RWPE1 (cell line): ENCODE data around the gene AGPAT3.

Source experiments
- CTCF ChIA-PET: fragments of 350-600 bp; sonication (Branson Sonifier 250); formaldehyde crosslinking; extraction: SDS; loops from one replicate; lab custom pipeline; 2021; lab: Yijun Ruan, JAX
- POLR2A ChIA-PET: fragments of 400-600 bp; formaldehyde crosslinking; extraction: SDS; loops from one replicate; lab custom pipeline; 2020; ENCODE audit warnings: antibody characterized with exemption; ENCODE audit not compliant: low non-redundant PET; lab: Yijun Ruan, JAX
- DNase-seq: peaks from one replicate; pipeline ENCODE4 v3.0.0; 2012; ENCODE audit warnings: low spot score
- H3K27ac ChIP-seq: fragments of 450-650 bp; 2 replicates; pipeline ENCODE4 v1.5.1; 2017
- TF ChIP-seq, protein P1 (sequence below): fragments of 450-650 bp; conservative IDR thresholded peaks from 2 replicates; pipeline ENCODE4 v1.5.1; 2017; ENCODE audit warnings: low read depth, mild to moderate bottlenecking

AGPAT3 gene

DNA sequence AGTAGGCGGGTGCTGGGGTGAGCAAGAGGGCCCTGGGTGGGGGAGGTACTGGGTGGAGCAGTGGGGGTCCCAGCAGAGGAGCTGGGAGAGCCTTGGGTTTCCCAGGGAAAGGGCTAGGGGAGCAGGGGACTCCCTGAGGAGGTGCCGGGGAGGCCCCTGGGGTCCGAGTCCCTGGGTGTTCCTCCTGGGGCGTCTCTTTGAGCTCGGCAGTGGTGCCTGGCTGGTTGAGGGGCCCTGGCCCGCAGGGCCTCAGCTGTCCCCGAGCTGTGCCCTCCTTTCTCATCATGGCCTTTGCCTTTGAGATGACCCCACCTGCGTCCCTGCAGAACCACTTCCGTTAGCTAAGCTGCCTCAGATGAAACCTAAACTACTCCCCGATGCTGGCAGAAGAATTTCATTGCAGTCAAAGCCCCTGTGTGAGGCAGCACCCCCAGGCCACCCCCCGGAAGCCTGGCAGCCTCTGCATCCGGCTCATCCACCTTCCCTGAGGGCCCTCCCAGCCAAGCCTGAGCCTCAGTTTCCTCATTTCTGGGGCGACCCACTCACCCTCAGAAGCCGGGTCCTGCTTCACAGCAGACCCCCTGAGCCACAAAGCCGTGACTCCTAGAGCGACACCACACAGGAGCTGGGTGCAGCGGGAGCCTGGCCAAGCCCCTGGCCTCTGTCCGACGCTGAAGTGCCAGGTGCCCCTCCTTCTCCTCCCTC lies 103.5 kb downstream of the AGPAT3 start:
- POLR2A ChIA-PET, result no interaction called here
- no peak for DNase-seq
- H3K27ac ChIP-seq, result no peak overlapping the region
- CTCF ChIA-PET, result no interaction called here
- TF ChIP-seq, protein P1, sequence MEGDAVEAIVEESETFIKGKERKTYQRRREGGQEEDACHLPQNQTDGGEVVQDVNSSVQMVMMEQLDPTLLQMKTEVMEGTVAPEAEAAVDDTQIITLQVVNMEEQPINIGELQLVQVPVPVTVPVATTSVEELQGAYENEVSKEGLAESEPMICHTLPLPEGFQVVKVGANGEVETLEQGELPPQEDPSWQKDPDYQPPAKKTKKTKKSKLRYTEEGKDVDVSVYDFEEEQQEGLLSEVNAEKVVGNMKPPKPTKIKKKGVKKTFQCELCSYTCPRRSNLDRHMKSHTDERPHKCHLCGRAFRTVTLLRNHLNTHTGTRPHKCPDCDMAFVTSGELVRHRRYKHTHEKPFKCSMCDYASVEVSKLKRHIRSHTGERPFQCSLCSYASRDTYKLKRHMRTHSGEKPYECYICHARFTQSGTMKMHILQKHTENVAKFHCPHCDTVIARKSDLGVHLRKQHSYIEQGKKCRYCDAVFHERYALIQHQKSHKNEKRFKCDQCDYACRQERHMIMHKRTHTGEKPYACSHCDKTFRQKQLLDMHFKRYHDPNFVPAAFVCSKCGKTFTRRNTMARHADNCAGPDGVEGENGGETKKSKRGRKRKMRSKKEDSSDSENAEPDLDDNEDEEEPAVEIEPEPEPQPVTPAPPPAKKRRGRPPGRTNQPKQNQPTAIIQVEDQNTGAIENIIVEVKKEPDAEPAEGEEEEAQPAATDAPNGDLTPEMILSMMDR, result no peak

- POLR2A ChIA-PET, result no interaction called here
- DNase-seq, result no peak
- 0 out of 2 replicates have a peak overlapping the region, but pooled peaks have one; percentile 12 for H3K27ac ChIP-seq
- CTCF ChIA-PET, result no interaction called here
- TF ChIP-seq, protein P1, result no peak
These were observed 104.1 kb downstream of the AGPAT3 start for GRCh38 chr21:43969115-43969444.

GRCh38 chr21:43970551-43970950 lies 105.5 kb downstream of the AGPAT3 start:
- CTCF ChIA-PET, result no interaction called here
- no peak for DNase-seq
- H3K27ac ChIP-seq, result 0 out of 2 replicates have a peak overlapping the region, but pooled peaks have one; percentile 12
- POLR2A ChIA-PET, result no interaction called here
- TF ChIP-seq, protein P1, result no peak

- ChIA-PET POLR2A (no interaction called here), CTCF (no interaction called here)
- DNase-seq, result no peak
- H3K27ac ChIP-seq, result peak overlapping the region; percentile 7; the same call in 1 of the 2 replicates
- TF ChIP-seq, protein P1, result no peak
These were observed 106.4 kb downstream of the AGPAT3 start for GRCh38 chr21:43971201-43971991.

DNA sequence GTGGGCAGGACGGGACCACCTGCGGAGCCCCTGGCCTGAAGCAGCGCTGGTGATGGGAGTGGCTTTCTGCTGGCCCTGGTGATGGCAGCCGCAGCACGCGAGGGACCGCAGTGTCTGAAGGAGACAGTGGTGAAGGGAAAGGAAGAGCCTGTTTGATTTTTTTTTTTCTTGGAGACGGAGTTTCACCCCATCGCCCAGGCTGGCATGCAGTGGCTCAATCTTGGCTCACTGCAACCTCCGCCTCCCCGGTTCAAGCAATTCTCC lies 106.9 kb downstream of the AGPAT3 start:
- ChIA-PET POLR2A (no interaction called here), CTCF (interaction anchor here (0.7 kb wide), 1 partner anchor 115 kb away, joined by 3 read pairs; no protein-coding TSS in a partner anchor)
- TF ChIP-seq, protein P1, result no peak
- no peak for DNase-seq
- H3K27ac ChIP-seq, result no peak overlapping the region; the same call in 1 of the 2 replicates

- TF ChIP-seq, protein P1, result no peak
- DNase-seq, result no peak
- POLR2A ChIA-PET, result interaction anchor here (0.5 kb wide), 1 partner anchor 11 kb away, joined by 3 read pairs; no protein-coding TSS in a partner anchor
- CTCF ChIA-PET, result interaction anchor here (0.7 kb wide), 1 partner anchor 116 kb away, joined by 3 read pairs; no protein-coding TSS in a partner anchor
- peak overlapping the region; percentile 24 for H3K27ac ChIP-seq
These were observed 108.0 kb downstream of the AGPAT3 start for GRCh38 chr21:43972850-43973633.
